Esophagus muscularis mucosa (tissue), 4 donors: Measurements from ENCODE around the gene KASH5.

ENCODE experiments used
- CTCF ChIP-seq, 3 experiments: fragments of 200-600 bp in 2 of 3; fragments of 450-650 bp in 1 of 3; sonication (generic) in 2 of 3; IDR thresholded peaks; one replicate each; pipeline ENCODE4 v1.5.1; 2017 to 2019; ENCODE audit warnings: antibody characterized with exemption in 3 of 3, mild to moderate bottlenecking in 2 of 3, moderate library complexity in 1 of 3
- EP300 ChIP-seq: sonication (generic); formaldehyde crosslinking; IDR thresholded peaks from one replicate; pipeline ENCODE4 v1.6.1; 2017; ENCODE audit warnings: antibody characterized with exemption
- POLR2A ChIP-seq: fragments of 450-650 bp; IDR thresholded peaks from one replicate; pipeline ENCODE4 v1.6.1; 2017; ENCODE audit warnings: antibody characterized with exemption, moderate library complexity, mild to moderate bottlenecking, low read depth
- POLR2AphosphoS5 ChIP-seq, 2 donors: sonication (generic); formaldehyde crosslinking; IDR thresholded peaks; one replicate each; pipeline ENCODE4 v1.6.1; 2017; ENCODE audit warnings: antibody characterized with exemption in 2 of 2

GRCh38 chr19:49408816-49409440 is 20.9 kb downstream of the KASH5 start:
- TF ChIP-seq POLR2A (no peak), CTCF (IDR thresholded peaks at IDR 0.05) (no peak), EP300 (no peak), POLR2AphosphoS5 (IDR thresholded peaks at IDR 0.05) (no peak)
